Measurements from ENCODE around the gene ANO9.

- TF ChIP-seq EZH2 (IDR thresholded peaks at IDR 0.05), result no peak
- no peak for TF ChIP-seq POLR2AphosphoS5 (IDR thresholded peaks at IDR 0.05; ENCODE audit: borderline replicate concordance, low read depth, low read length)
- TF ChIP-seq FOXP2 (optimal IDR thresholded peaks at IDR 0.05; ENCODE audit: control extremely low read depth, extremely low read length, insufficient read depth), result no peak
These were observed 2.3 kb downstream of the ANO9 start for GRCh38 chr11:439315-440064.

Data from SK-N-MC (cell line).